GM06990 (cell line): ENCODE measurements around the gene RYR2.

ENCODE experiments used
- DNase-seq: peaks from one replicate; pipeline ENCODE4 v3.0.0-alpha.2; 2011; ENCODE audit not compliant: insufficient read length; ENCODE audit errors: extremely low read depth
- H3K27me3 ChIP-seq: replicated peaks from 2 replicates; pipeline ENCODE4 v1.6.0; 2011; ENCODE audit warnings: low read length; ENCODE audit not compliant: control insufficient read depth, insufficient read depth
- H3K36me3 ChIP-seq: 2 replicates; pipeline ENCODE4 v1.5.1; 2011; ENCODE audit warnings: low read length; ENCODE audit not compliant: control insufficient read depth, insufficient read depth
- H3K4me3 ChIP-seq: replicated peaks from 2 replicates; pipeline ENCODE4 v1.5.1; 2011; ENCODE audit warnings: low read depth, mild to moderate bottlenecking, control low read depth, low read length
- CTCF ChIP-seq: IDR thresholded peaks from 2 replicates; pipeline ENCODE4 v1.5.1; 2011; ENCODE audit warnings: low read length, control low read depth, mild to moderate bottlenecking, inconsistent platforms; ENCODE audit not compliant: insufficient read depth, poor library complexity, severe bottlenecking

RYR2 gene

DNA sequence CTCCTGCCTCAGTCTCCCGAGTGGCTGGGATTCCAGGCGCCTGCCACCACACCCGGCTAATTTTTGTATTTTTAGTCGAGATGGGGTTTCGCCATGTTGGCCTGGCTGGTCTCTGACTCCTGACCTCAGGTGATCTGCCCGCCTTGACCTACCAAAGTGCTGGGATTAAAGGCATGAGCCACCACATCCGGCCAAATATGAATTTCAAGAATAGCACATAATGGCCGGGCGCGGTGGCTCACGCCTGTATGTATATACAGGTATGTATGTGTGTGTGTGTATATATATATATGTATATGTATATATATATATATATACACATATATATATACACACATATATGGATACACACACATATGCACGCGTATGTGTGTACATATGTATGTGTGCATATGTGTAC lies 753.6 kb downstream of the RYR2 start:
- Histone ChIP-seq H3K4me3 (no peak overlapping the region), H3K27me3 (no peaks in the 10 kb centered on the region), H3K36me3 (no peaks in the 10 kb centered on the region)
- DNase-seq, result no peak
- no peak for TF ChIP-seq CTCF

- Histone ChIP-seq H3K36me3 (no peaks in the 10 kb centered on the region), H3K4me3 (no peak overlapping the region), H3K27me3 (no peaks in the 10 kb centered on the region)
- peak; percentile 13 for DNase-seq
- peak; percentile 21 for TF ChIP-seq CTCF
Observed at GRCh38 chr1:237799762-237800474, 757.9 kb downstream of the RYR2 start.

- H3K36me3 ChIP-seq, result no peaks in the 10 kb centered on the region
- DNase-seq, result no peak
- H3K4me3 ChIP-seq, result no peak overlapping the region
- no peak for TF ChIP-seq CTCF
- H3K27me3 ChIP-seq, result no peaks in the 10 kb centered on the region
Observed at GRCh38 chr1:237804516-237804915, 762.5 kb downstream of the RYR2 start.

DNA sequence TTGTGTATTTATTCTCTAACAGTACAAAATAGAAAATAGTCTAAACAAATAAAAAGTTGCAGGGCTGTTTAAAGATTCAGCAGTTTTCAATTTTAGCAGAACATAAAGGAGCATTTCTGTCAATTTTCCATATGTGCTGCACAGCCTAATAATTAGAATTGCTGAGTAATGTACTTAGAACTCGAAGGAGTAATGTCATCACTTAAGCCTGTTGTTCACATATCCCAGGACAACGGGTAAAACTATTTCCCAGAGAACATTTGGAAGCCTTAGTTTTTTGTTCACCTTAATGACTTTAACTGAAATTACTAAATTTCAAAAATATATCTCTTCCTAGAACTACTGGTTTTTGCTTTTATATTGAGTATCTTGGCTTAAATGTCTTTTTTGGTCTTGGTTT lies 767.1 kb downstream of the RYR2 start:
- no peaks in the 10 kb centered on the region for H3K36me3 ChIP-seq
- no peaks in the 10 kb centered on the region for H3K27me3 ChIP-seq
- H3K4me3 ChIP-seq, result no peak overlapping the region
- no peak for DNase-seq
- no peak for TF ChIP-seq CTCF

GRCh38 chr1:237811633-237812032 lies 769.6 kb downstream of the RYR2 start:
- DNase-seq, result no peak
- no peak overlapping the region for H3K4me3 ChIP-seq
- TF ChIP-seq CTCF, result no peak
- no peaks in the 10 kb centered on the region for H3K27me3 ChIP-seq
- no peaks in the 10 kb centered on the region for H3K36me3 ChIP-seq

- H3K36me3 ChIP-seq, result no peaks in the 10 kb centered on the region
- no peak for TF ChIP-seq CTCF
- no peak for DNase-seq
- H3K4me3 ChIP-seq, result no peak overlapping the region
- no peaks in the 10 kb centered on the region for H3K27me3 ChIP-seq
Observed at GRCh38 chr1:237812061-237812460, 770.1 kb downstream of the RYR2 start.
